ENCODE results near the gene ANKRD10. TPM values are rescaled to one million over a fixed set of nuclear protein-coding genes. Genes with fewer than 3 reads are reported as not detected.

ANKRD10 gene
- total RNA-seq, 1 experiment from 2014 or later: 219 TPM

GRCh38 chr13:110872768-110873638 lies 41.9 kb downstream of the ANKRD10 start (continued):
- TF ChIP-seq, protein P1, sequence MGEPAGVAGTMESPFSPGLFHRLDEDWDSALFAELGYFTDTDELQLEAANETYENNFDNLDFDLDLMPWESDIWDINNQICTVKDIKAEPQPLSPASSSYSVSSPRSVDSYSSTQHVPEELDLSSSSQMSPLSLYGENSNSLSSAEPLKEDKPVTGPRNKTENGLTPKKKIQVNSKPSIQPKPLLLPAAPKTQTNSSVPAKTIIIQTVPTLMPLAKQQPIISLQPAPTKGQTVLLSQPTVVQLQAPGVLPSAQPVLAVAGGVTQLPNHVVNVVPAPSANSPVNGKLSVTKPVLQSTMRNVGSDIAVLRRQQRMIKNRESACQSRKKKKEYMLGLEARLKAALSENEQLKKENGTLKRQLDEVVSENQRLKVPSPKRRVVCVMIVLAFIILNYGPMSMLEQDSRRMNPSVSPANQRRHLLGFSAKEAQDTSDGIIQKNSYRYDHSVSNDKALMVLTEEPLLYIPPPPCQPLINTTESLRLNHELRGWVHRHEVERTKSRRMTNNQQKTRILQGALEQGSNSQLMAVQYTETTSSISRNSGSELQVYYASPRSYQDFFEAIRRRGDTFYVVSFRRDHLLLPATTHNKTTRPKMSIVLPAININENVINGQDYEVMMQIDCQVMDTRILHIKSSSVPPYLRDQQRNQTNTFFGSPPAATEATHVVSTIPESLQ (CRISPR knock-in tag; IDR thresholded peaks at IDR 0.05): no peak
- TF ChIP-seq OVOL2 (CRISPR knock-in tag; IDR thresholded peaks at IDR 0.05; ENCODE audit: borderline replicate concordance): no peak
- TF ChIP-seq ZNF263 (CRISPR knock-in tag; IDR thresholded peaks at IDR 0.05; ENCODE audit: low read depth): no peak
- no peak for TF ChIP-seq GTF2I (CRISPR knock-in tag; conservative IDR thresholded peaks at IDR 0.05)

DNA sequence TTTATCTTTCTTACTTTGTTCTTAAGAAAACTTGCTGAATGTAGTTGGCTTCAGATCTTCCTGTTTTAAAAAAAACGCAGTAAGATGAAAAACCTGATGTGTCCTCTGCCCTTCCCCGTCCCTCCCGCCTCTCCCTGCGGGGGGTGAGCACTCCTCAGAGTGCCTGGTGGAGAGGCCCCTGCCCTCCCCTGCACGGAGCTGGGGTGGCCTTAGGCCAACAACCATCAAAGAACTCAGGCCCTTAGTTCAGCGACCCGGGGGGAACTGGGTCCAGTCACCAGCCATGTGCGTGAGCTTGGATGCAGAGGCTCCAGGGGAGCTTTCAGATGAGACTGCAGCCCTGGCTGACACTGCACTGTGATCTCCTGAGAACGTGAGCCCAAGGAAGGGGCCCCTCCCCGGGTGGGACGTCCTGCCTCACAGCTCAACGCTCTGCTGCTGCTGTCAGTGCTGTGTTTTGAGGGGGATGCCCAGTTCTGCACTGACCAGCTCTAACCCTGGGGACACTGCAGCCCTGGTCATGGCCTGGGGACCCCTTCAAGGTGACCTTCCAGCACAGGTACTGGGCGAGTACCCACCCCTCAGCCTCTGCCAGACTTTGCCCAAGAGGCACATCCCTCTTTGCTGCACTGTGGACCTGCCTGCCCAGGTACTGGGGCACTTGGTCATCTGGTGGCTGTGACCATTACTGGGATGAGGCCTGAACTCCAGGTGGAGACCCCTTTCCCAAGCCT lies 42.7 kb downstream of the ANKRD10 start:
- ATAC-seq (no peak), DNase-seq (ENCODE audit: low spot score) (no peak)
- no peaks in the 10 kb centered on the region for H3K36me3 Mint-ChIP-seq
- CTCF ChIA-PET: interaction anchor here (1.0 kb wide), 2 partner anchors 43 to 228 kb away, joined by 3 to 5 read pairs; no protein-coding TSS in a partner anchor
- no peak overlapping the region for H3K27ac Mint-ChIP-seq
- peaks cover 21% of the 10 kb centered on the region for H3K4me1 Mint-ChIP-seq
- H3K4me3 Mint-ChIP-seq: no peak overlapping the region
- POLR2A ChIA-PET: no interaction called here
- TF ChIP-seq JAZF1 (CRISPR knock-in tag; IDR thresholded peaks at IDR 0.05): no peak
- no peak for TF ChIP-seq NFE2L1 (CRISPR knock-in tag; IDR thresholded peaks at IDR 0.05)
- no peak for TF ChIP-seq ZBTB21 (CRISPR knock-in tag; IDR thresholded peaks at IDR 0.05; ENCODE audit: borderline replicate concordance)
- TF ChIP-seq NR2C2 (CRISPR knock-in tag; IDR thresholded peaks at IDR 0.05): no peak
- TF ChIP-seq FOXK1 (CRISPR knock-in tag; IDR thresholded peaks at IDR 0.05): no peak
- TF ChIP-seq ZNF232 (CRISPR knock-in tag; IDR thresholded peaks at IDR 0.05): no peak
- no peak for TF ChIP-seq ATF3 (CRISPR knock-in tag; conservative IDR thresholded peaks at IDR 0.05)
- TF ChIP-seq, protein P2, sequence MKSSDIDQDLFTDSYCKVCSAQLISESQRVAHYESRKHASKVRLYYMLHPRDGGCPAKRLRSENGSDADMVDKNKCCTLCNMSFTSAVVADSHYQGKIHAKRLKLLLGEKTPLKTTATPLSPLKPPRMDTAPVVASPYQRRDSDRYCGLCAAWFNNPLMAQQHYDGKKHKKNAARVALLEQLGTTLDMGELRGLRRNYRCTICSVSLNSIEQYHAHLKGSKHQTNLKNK (CRISPR knock-in tag; IDR thresholded peaks at IDR 0.05): no peak
- no peaks in the 10 kb centered on the region for H3K9me3 Mint-ChIP-seq
- H3K27me3 Mint-ChIP-seq (ENCODE audit: low read depth): peaks cover 2% of the 10 kb centered on the region; the same call in 1 of the 2 replicates

- peak; percentile 49 for ATAC-seq
- ChIA-PET POLR2A (interaction anchor here (1.1 kb wide), 1 partner anchor 45 kb away, joined by 4 read pairs; the partner anchor contains the start of gene ANKRD10), CTCF (interaction anchor here (1.0 kb wide), 1 partner anchor 225 kb away, joined by 4 read pairs; no protein-coding TSS in a partner anchor)
- Mint-ChIP-seq H3K36me3 (no peaks in the 10 kb centered on the region), H3K9me3 (no peaks in the 10 kb centered on the region), H3K27ac (no peak overlapping the region), H3K4me3 (no peak overlapping the region), H3K27me3 (ENCODE audit: low read depth) (peaks cover 2% of the 10 kb centered on the region; the same call in 1 of the 2 replicates), H3K4me1 (peaks cover 24% of the 10 kb centered on the region)
- peak; percentile 49 for DNase-seq (ENCODE audit: low spot score)
- TF ChIP-seq CTCF (IDR thresholded peaks at IDR 0.05) (no peak), ZNF671 (CRISPR knock-in tag; IDR thresholded peaks at IDR 0.05) (no peak), AFF4 (CRISPR knock-in tag; IDR thresholded peaks at IDR 0.05; ENCODE audit: borderline replicate concordance) (no peak), ZSCAN18 (CRISPR knock-in tag; IDR thresholded peaks at IDR 0.05) (no peak)
- TF ChIP-seq, protein P3, sequence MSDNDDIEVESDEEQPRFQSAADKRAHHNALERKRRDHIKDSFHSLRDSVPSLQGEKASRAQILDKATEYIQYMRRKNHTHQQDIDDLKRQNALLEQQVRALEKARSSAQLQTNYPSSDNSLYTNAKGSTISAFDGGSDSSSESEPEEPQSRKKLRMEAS (CRISPR knock-in tag; IDR thresholded peaks at IDR 0.05): peak; percentile 76
These were observed 44.8 kb downstream of the ANKRD10 start for GRCh38 chr13:110869805-110870706.
